Keratinocyte (primary cell): ENCODE results near the gene CREM. TPM values are rescaled to one million over a fixed set of nuclear protein-coding genes. Genes with fewer than 3 reads are reported as not detected.

Experiments
- DNase-seq: peaks from one replicate; pipeline ENCODE4 v3.0.0-alpha.2; 2011; ENCODE audit warnings: low read depth, missing footprints, low spot score
- FAIRE-seq: peaks from 2 replicates; lab custom pipeline; 2011; peaks lifted over from hg19 to GRCh38; lab: Jason Lieb, UNC
- H2AFZ ChIP-seq: 2 replicates; pipeline ENCODE4 v1.6.0; 2012; ENCODE audit warnings: low read length, control low read depth, inconsistent platforms; ENCODE audit not compliant: control insufficient read depth
- H3K27ac ChIP-seq: 2 replicates; pipeline ENCODE4 v1.5.1; 2011; ENCODE audit warnings: low read length; ENCODE audit not compliant: control insufficient read depth, insufficient read depth
- H3K27me3 ChIP-seq: 3 replicates; pipeline ENCODE4 v1.6.0; 2011; ENCODE audit warnings: low read length; ENCODE audit not compliant: control insufficient read depth, insufficient read depth; ENCODE audit errors: extremely low read depth
- H3K36me3 ChIP-seq, 2 experiments: 2 replicates in 1 of 2; 3 replicates in 1 of 2; pipeline ENCODE4 v1.5.1; 2011; ENCODE audit warnings: low read length in 2 of 2, mild to moderate bottlenecking in 1 of 2; ENCODE audit not compliant: control insufficient read depth in 2 of 2, insufficient read depth in 2 of 2; ENCODE audit errors: extremely low read depth in 1 of 2
- H3K4me1 ChIP-seq: 3 replicates; pipeline ENCODE4 v1.5.1; 2011; ENCODE audit warnings: low read length; ENCODE audit not compliant: control insufficient read depth, insufficient read depth; ENCODE audit errors: extremely low read depth
- H3K4me2 ChIP-seq: 3 replicates; pipeline ENCODE4 v1.6.0; 2011; ENCODE audit warnings: low read depth, low read length; ENCODE audit not compliant: control insufficient read depth, insufficient read depth; ENCODE audit errors: extremely low read depth
- H3K4me3 ChIP-seq, 3 experiments: fragments of 200-600 bp in 1 of 3; sonication (generic) in 1 of 3; 2 replicates in 2 of 3; 3 replicates in 1 of 3; pipeline ENCODE4 v1.5.1; 2011 to 2016; ENCODE audit warnings: low read length in 3 of 3, mild to moderate bottlenecking in 3 of 3, control low read depth in 2 of 3, inconsistent platforms in 1 of 3, low read depth in 1 of 3, mixed read lengths in 1 of 3, mixed run types in 1 of 3, moderate library complexity in 1 of 3; ENCODE audit not compliant: control insufficient read depth in 2 of 3, insufficient read depth in 2 of 3; ENCODE audit errors: extremely low read depth in 1 of 3
- H3K79me2 ChIP-seq: 2 replicates; pipeline ENCODE4 v1.6.0; 2012; ENCODE audit warnings: low read length; ENCODE audit not compliant: control insufficient read depth, insufficient read depth
- H3K9ac ChIP-seq: 3 replicates; pipeline ENCODE4 v1.6.0; 2011; ENCODE audit warnings: low read length; ENCODE audit not compliant: control insufficient read depth, insufficient read depth; ENCODE audit errors: extremely low read depth
- H3K9me1 ChIP-seq: 3 replicates; pipeline ENCODE4 v1.6.0; 2011; ENCODE audit warnings: low read length; ENCODE audit not compliant: control insufficient read depth, insufficient read depth; ENCODE audit errors: extremely low read depth
- H3K9me3 ChIP-seq: 2 replicates; pipeline ENCODE4 v1.5.1; 2012; ENCODE audit warnings: low read depth, low read length; ENCODE audit not compliant: control insufficient read depth
- H4K20me1 ChIP-seq: 3 replicates; pipeline ENCODE4 v1.6.0; 2011; ENCODE audit warnings: low read length; ENCODE audit not compliant: control insufficient read depth, insufficient read depth; ENCODE audit errors: extremely low read depth
- EZH2 ChIP-seq: IDR thresholded peaks from one replicate; pipeline ENCODE4 v1.6.1; 2012; ENCODE audit warnings: inconsistent platforms, mild to moderate bottlenecking, low read length, moderate library complexity
- dilution Hi-C: fragments of 300-500 bp; cut with MboI; formaldehyde crosslinking; loops from one replicate; pipeline ENCODE4 v1.7.0; 2020; ENCODE audit warnings: low sequenced_read_pairs; ENCODE audit not compliant: extremely low pct_ligation_motif_present
- polyA plus RNA-seq, 5 experiments: library from polyadenylated mRNA; depleted of rRNA in 3 of 5; stranded (reverse) in 3 of 5; stranded (forward) in 1 of 5; unstranded in 1 of 5; fragments of >200 nt; gene quantifications; 1 replicate in 1 of 5; 2 replicates in 3 of 5; 3 replicates in 1 of 5; pipeline versions ENCODE4 v1.2.1 to v1.2.3, GENCODE V29; 2011 to 2012; ENCODE audit warnings: missing spikeins in 2 of 5, low read depth in 1 of 5, low replicate concordance in 1 of 5
- TF ChIP-seq, protein P1 (sequence below), 3 experiments: IDR thresholded peaks in 1 of 3; conservative IDR thresholded peaks in 1 of 3; optimal IDR thresholded peaks in 1 of 3; 2 replicates in 2 of 3; 3 replicates in 1 of 3; pipeline versions ENCODE3 to v1.5.1; 2011; ENCODE audit warnings: low read length in 3 of 3, mild to moderate bottlenecking in 3 of 3, moderate library complexity in 2 of 3, control low read depth in 1 of 3, inconsistent platforms in 1 of 3; ENCODE audit not compliant: insufficient read depth in 2 of 3; ENCODE audit errors: extremely low read depth in 1 of 3

Gene CREM
- polyA plus RNA-seq, 1 donor (not counting 4 experiments of a cell fraction or from before 2014, with no cell fraction given), result 23.3 TPM

GRCh38 chr10:35217455-35217854 is 90.8 kb downstream of the CREM start:
- H3K27me3 ChIP-seq, result no peaks in the 10 kb centered on the region
- no peaks in the 10 kb centered on the region for H3K79me2 ChIP-seq
- H3K36me3 ChIP-seq, result no peaks in the 10 kb centered on the region
- TF ChIP-seq EZH2, result no peak
- TF ChIP-seq, protein P1, sequence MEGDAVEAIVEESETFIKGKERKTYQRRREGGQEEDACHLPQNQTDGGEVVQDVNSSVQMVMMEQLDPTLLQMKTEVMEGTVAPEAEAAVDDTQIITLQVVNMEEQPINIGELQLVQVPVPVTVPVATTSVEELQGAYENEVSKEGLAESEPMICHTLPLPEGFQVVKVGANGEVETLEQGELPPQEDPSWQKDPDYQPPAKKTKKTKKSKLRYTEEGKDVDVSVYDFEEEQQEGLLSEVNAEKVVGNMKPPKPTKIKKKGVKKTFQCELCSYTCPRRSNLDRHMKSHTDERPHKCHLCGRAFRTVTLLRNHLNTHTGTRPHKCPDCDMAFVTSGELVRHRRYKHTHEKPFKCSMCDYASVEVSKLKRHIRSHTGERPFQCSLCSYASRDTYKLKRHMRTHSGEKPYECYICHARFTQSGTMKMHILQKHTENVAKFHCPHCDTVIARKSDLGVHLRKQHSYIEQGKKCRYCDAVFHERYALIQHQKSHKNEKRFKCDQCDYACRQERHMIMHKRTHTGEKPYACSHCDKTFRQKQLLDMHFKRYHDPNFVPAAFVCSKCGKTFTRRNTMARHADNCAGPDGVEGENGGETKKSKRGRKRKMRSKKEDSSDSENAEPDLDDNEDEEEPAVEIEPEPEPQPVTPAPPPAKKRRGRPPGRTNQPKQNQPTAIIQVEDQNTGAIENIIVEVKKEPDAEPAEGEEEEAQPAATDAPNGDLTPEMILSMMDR (optimal IDR thresholded peaks at IDR 0.05 in 1 of 3, IDR thresholded peaks at IDR 0.05 in 1 of 3, conservative IDR thresholded peaks at IDR 0.05 in 1 of 3; ENCODE audit: extremely low read depth in 1 of 3, insufficient read depth in 2 of 3, low read length in 3 of 3), result no peak
- H3K9me1 ChIP-seq, result no peaks in the 10 kb centered on the region
- dilution Hi-C loops, result no loop called here
- H3K4me2 ChIP-seq, result no peak overlapping the region
- H3K27ac ChIP-seq, result no peak overlapping the region
- DNase-seq (no peak), FAIRE-seq (no peak)
- H2AFZ ChIP-seq, result no peak overlapping the region
- no peak overlapping the region for H3K4me3 ChIP-seq
- H3K4me1 ChIP-seq, result no peaks in the 10 kb centered on the region
- H3K9me3 ChIP-seq, result no peaks in the 10 kb centered on the region
- H4K20me1 ChIP-seq, result no peaks in the 10 kb centered on the region
- no peak overlapping the region for H3K9ac ChIP-seq

GRCh38 chr10:35218339-35218955 is 91.8 kb downstream of the CREM start:
- Histone ChIP-seq H3K9me3 (no peaks in the 10 kb centered on the region), H4K20me1 (no peaks in the 10 kb centered on the region), H3K4me2 (peak overlapping the region; percentile 61), H2AFZ (no peak overlapping the region), H3K79me2 (no peaks in the 10 kb centered on the region), H3K4me1 (no peaks in the 10 kb centered on the region), H3K36me3 (no peaks in the 10 kb centered on the region), H3K27me3 (no peaks in the 10 kb centered on the region), H3K9me1 (no peaks in the 10 kb centered on the region), H3K27ac (no peak overlapping the region), H3K4me3 (no peak overlapping the region), H3K9ac (no peak overlapping the region)
- FAIRE-seq (peak; percentile 44), DNase-seq (peak; percentile 17)
- TF ChIP-seq, protein P1 (optimal IDR thresholded peaks at IDR 0.05 in 1 of 3, IDR thresholded peaks at IDR 0.05 in 1 of 3, conservative IDR thresholded peaks at IDR 0.05 in 1 of 3; ENCODE audit: extremely low read depth in 1 of 3, insufficient read depth in 2 of 3, low read length in 3 of 3), result peak; percentile 70 to 81 (median 78)
- no peak for TF ChIP-seq EZH2
- dilution Hi-C loops, result no loop called here
